Immature natural killer cell (primary cell): Measurements from ENCODE around the gene ATXN7L3. TPM values are rescaled to one million over a fixed set of nuclear protein-coding genes. Genes with fewer than 3 reads are reported as not detected.
A peak's percentile ranks its signal among the peaks of the same experiment; 100 is the strongest.

Source experiments
- DNase-seq, 3 donors: peaks; one replicate each; pipeline ENCODE4 v3.0.0; 2022; ENCODE audit warnings: mixed read lengths in 1 of 3
- H3K27ac Mint-ChIP-seq, 6 donors: one replicate each; pipeline ENCODE4 v1.8.0; 2020; ENCODE audit warnings: mixed read lengths in 6 of 6, mild to moderate bottlenecking in 5 of 6, inconsistent platforms in 4 of 6, moderate library complexity in 3 of 6
- H3K27me3 Mint-ChIP-seq, 3 donors: one replicate each; pipeline ENCODE4 v1.8.0; 2020 to 2021; ENCODE audit warnings: low read depth in 3 of 3, mild to moderate bottlenecking in 3 of 3, mixed read lengths in 3 of 3, moderate library complexity in 3 of 3, inconsistent platforms in 1 of 3
- H3K36me3 Mint-ChIP-seq, 3 donors: one replicate each; pipeline ENCODE4 v1.8.0; 2020; ENCODE audit warnings: mixed read lengths in 3 of 3, inconsistent platforms in 2 of 3, mild to moderate bottlenecking in 2 of 3
- H3K4me1 Mint-ChIP-seq, 2 donors: one replicate each; pipeline ENCODE4 v1.8.0; 2020; ENCODE audit warnings: inconsistent platforms in 2 of 2, mild to moderate bottlenecking in 2 of 2, mixed read lengths in 2 of 2, moderate library complexity in 1 of 2
- H3K4me3 Mint-ChIP-seq, 5 donors: one replicate each; pipeline ENCODE4 v1.8.0; 2020; ENCODE audit warnings: mild to moderate bottlenecking in 5 of 5, mixed read lengths in 5 of 5, inconsistent platforms in 3 of 5, moderate library complexity in 3 of 5
- H3K9me3 Mint-ChIP-seq, 6 donors: one replicate each; pipeline ENCODE4 v1.8.0; 2020; ENCODE audit warnings: mild to moderate bottlenecking in 6 of 6, mixed read lengths in 6 of 6, inconsistent platforms in 4 of 6, moderate library complexity in 3 of 6
- polyA plus RNA-seq, 3 donors: library from polyadenylated mRNA; unstranded; fragments of 300-500 nt; fragmentation: Illumina TruSeq; gene quantifications; one replicate each; pipeline ENCODE4 v1.2.3, GENCODE V29; 2021

The ATXN7L3 gene
- polyA plus RNA-seq, 3 donors from 2014 or later = 5.1 to 11.9 (median 6.8) TPM

GRCh38 chr17:44188576-44189403 is 10.9 kb downstream of the ATXN7L3 start:
- peak overlapping the region; percentile 5 to 99 (median 27) for H3K4me3 Mint-ChIP-seq
- DNase-seq = no peak
- H3K36me3 Mint-ChIP-seq = no peaks in the 10 kb centered on the region
- H3K27me3 Mint-ChIP-seq = peaks cover 0 to 10% (median 5%) of the 10 kb centered on the region in 3 donors
- peak overlapping the region in 5 of 6 donors; percentile 21 to 100 (median 100) for H3K27ac Mint-ChIP-seq
- peaks cover 37 to 50% of the 10 kb centered on the region in 2 donors for H3K4me1 Mint-ChIP-seq
- no peaks in the 10 kb centered on the region for H3K9me3 Mint-ChIP-seq

DNA sequence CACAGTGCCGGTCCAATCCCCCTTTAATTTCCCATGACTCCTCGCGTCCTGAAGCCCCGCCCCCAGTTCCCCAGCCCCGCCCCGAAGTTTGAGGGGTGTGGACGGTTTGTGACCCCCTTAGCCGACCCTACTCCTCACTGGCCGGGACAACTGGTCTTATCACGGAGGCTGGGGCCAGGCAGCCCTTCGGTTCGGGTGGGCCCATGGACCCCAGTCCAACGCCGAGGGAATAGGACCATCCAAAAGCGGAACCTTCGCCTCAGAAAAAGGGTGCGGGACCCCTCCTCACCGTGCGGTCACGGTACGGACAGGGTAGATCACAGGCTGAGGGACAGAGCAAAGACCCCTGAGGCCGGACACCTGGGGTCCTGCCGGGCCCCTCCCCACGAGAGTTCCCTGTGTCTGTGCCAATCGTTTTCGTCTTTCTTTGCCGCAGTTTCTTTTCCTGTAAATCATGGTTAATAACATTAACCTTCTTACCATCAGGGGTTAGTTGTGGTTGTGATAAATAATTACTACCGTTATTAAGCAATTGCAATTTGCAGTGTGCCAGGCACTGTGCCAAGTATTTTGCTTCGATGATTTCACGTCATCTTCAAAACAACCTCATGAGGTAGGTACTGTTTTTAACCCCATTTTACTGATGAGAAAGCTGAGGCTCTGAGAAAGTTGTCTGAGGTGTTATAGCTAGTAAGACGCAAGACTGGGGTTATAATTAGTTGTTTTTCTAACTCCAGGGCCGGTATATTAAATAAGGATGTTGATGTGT is 12.4 kb downstream of the ATXN7L3 start:
- H3K27ac Mint-ChIP-seq = peak overlapping the region; percentile 98 to 100 (median 100)
- peak in 1 of 3 donors; percentile 28 for DNase-seq
- no peaks in the 10 kb centered on the region for H3K36me3 Mint-ChIP-seq
- peak overlapping the region; percentile 99 to 100 (median 99) for H3K4me3 Mint-ChIP-seq
- peaks cover 0 to 10% (median 5%) of the 10 kb centered on the region in 3 donors for H3K27me3 Mint-ChIP-seq
- H3K4me1 Mint-ChIP-seq = peaks cover 39 to 53% of the 10 kb centered on the region in 2 donors
- no peaks in the 10 kb centered on the region for H3K9me3 Mint-ChIP-seq

GRCh38 chr17:44186307-44187130 is 13.2 kb downstream of the ATXN7L3 start, which contains the start of gene TMUB2:
TSS of gene TMUB2 (plus strand) at chr17:44186972. CDS start at chr17:44187709, 737 bp downstream.
- peak within 1 kb of the TSS; percentile 98 to 100 (median 100) for H3K27ac Mint-ChIP-seq
- H3K27me3 Mint-ChIP-seq = peaks cover 0 to 10% (median 5%) of the 10 kb centered on the region in 3 donors
- H3K4me3 Mint-ChIP-seq = peak within 1 kb of the TSS; percentile 99 to 100 (median 99)
- H3K4me1 Mint-ChIP-seq = peaks cover 43 to 60% of the 10 kb centered on the region in 2 donors
- DNase-seq = peak; percentile 99 to 100 (median 100)
- peaks cover 4 to 7% (median 5%) of the 10 kb centered on the region in 3 donors for H3K36me3 Mint-ChIP-seq
- no peaks in the 10 kb centered on the region for H3K9me3 Mint-ChIP-seq

GRCh38 chr17:44184212-44184810 is 15.4 kb downstream of the ATXN7L3 start:
- Mint-ChIP-seq H3K27me3 (peaks cover 0 to 10% (median 6%) of the 10 kb centered on the region in 3 donors), H3K27ac (no peak overlapping the region), H3K4me1 (peaks cover 42 to 54% of the 10 kb centered on the region in 2 donors), H3K4me3 (peak overlapping the region in 2 of 5 donors; percentile 27 to 99), H3K36me3 (peaks cover 4 to 7% (median 5%) of the 10 kb centered on the region in 3 donors), H3K9me3 (no peaks in the 10 kb centered on the region)
- no peak for DNase-seq

GRCh38 chr17:44183024-44183423 is 16.7 kb downstream of the ATXN7L3 start:
- peaks cover 36 to 49% of the 10 kb centered on the region in 2 donors for H3K4me1 Mint-ChIP-seq
- H3K9me3 Mint-ChIP-seq = no peaks in the 10 kb centered on the region
- H3K27ac Mint-ChIP-seq = no peak overlapping the region
- H3K4me3 Mint-ChIP-seq = no peak overlapping the region
- peaks cover 0 to 10% (median 4%) of the 10 kb centered on the region in 3 donors for H3K27me3 Mint-ChIP-seq
- DNase-seq = no peak
- peaks cover 4 to 10% (median 5%) of the 10 kb centered on the region in 3 donors for H3K36me3 Mint-ChIP-seq

DNA sequence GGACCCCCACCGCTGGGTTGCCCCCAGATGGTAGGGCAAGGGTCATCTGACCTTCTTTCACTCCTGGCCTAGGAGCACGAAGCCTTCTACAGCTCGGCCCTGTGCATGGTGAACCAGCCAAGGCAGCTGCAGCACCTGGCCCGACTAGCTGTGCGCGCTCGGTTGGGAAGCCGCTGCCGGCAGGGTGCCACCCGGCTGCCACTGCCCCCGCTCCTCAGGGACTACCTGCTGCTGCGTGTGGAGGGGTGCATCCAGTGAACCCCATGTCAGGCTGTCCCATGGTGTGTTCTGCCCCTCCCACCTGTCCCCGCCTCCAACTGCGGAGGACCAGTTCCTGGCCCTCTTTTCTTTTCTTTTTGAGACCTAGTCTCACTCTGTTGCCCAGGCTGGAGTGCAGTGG is 21.6 kb downstream of the ATXN7L3 start:
- DNase-seq = no peak
- peaks cover 5 to 10% (median 7%) of the 10 kb centered on the region in 3 donors for H3K36me3 Mint-ChIP-seq
- no peaks in the 10 kb centered on the region for H3K9me3 Mint-ChIP-seq
- H3K4me1 Mint-ChIP-seq = peaks cover 5 to 11% of the 10 kb centered on the region in 2 donors
- peak overlapping the region in 1 of 6 donors; percentile 12 for H3K27ac Mint-ChIP-seq
- H3K27me3 Mint-ChIP-seq = peaks cover 0 to 2% (median 1%) of the 10 kb centered on the region in 3 donors
- H3K4me3 Mint-ChIP-seq = no peak overlapping the region

- Mint-ChIP-seq H3K4me1 (peaks cover 5 to 11% of the 10 kb centered on the region in 2 donors), H3K27ac (peak overlapping the region in 1 of 6 donors; percentile 49), H3K27me3 (peaks cover 0 to 2% (median 1%) of the 10 kb centered on the region in 3 donors), H3K4me3 (no peak overlapping the region), H3K36me3 (peaks cover 5 to 10% (median 7%) of the 10 kb centered on the region in 3 donors), H3K9me3 (no peaks in the 10 kb centered on the region)
- no peak for DNase-seq
These were observed 22.0 kb downstream of the ATXN7L3 start for GRCh38 chr17:44177640-44178039.

DNA sequence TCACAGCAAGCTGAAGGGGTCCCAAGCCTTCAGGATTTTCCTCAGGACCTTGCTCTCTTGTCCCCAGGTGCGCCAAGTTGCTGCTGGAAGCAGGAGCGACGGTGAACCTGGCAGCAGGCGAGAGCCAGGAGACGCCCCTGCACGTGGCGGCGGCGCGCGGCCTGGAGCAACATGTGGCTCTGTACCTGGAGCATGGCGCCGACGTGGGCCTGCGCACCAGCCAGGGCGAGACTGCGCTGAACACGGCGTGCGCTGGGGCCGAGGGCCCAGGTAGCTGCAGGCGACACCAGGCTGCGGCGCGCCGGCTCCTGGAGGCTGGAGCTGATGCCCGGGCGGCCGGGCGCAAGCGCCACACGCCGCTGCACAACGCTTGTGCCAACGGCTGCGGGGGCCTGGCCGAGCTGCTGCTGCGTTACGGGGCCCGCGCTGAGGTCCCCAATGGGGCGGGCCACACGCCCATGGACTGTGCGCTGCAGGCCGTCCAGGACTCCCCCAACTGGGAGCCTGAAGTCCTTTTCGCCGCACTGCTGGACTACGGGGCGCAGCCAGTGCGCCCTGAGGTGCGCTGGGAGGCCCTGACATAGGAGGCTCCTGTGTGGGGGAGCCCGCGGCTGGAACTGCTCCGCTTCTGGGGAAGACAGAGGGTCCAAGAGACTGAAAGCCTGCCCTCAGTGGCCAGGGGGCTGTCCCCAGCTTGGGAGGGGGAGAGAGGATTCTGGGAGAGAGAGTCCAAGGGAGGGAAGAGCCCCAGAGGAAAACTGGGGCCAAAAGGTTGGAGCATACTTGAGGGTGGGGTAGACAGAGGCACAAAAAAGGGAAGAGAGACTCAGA is 22.8 kb downstream of the ATXN7L3 start:
- no peaks in the 10 kb centered on the region for H3K9me3 Mint-ChIP-seq
- no peak overlapping the region for H3K27ac Mint-ChIP-seq
- H3K4me1 Mint-ChIP-seq = peaks cover 2 to 4% of the 10 kb centered on the region in 2 donors
- peaks cover 1 to 2% (median 2%) of the 10 kb centered on the region in 3 donors for H3K27me3 Mint-ChIP-seq
- no peak overlapping the region for H3K4me3 Mint-ChIP-seq
- peaks cover 3 to 6% (median 6%) of the 10 kb centered on the region in 3 donors for H3K36me3 Mint-ChIP-seq
- no peak for DNase-seq

GRCh38 chr17:44176257-44176656 is 23.4 kb downstream of the ATXN7L3 start:
- Mint-ChIP-seq H3K36me3 (peaks cover 0 to 4% (median 3%) of the 10 kb centered on the region in 3 donors), H3K27me3 (peaks cover 1 to 2% (median 2%) of the 10 kb centered on the region in 3 donors), H3K4me1 (no peaks in the 10 kb centered on the region), H3K4me3 (no peak overlapping the region), H3K9me3 (no peaks in the 10 kb centered on the region), H3K27ac (no peak overlapping the region)
- DNase-seq = no peak

DNA sequence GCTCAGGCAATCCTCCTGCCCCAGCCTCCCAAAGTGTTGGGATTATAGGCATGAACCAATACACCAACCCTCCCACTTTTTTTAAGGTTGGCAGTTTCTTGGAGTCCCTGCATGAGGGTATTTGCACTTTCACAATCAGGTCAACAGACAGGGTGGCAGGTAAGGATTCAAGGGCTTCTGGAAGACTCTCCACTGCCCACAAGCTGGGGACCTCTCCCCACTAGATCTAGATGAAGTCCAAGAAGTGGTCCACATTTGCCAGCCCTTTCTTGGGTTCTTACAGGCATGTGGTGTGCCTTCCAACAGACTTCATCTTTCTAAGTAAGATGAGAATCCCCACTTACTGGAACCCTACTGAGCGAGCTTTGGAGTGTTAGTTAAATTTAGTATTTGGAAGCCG is 25.3 kb downstream of the ATXN7L3 start:
- no peak for DNase-seq
- H3K4me3 Mint-ChIP-seq = no peak overlapping the region
- peaks cover 0 to 4% (median 3%) of the 10 kb centered on the region in 3 donors for H3K36me3 Mint-ChIP-seq
- no peaks in the 10 kb centered on the region for H3K4me1 Mint-ChIP-seq
- H3K27me3 Mint-ChIP-seq = peaks cover under 1 to 2% (median 2%) of the 10 kb centered on the region in 3 donors
- no peaks in the 10 kb centered on the region for H3K9me3 Mint-ChIP-seq
- H3K27ac Mint-ChIP-seq = no peak overlapping the region

- H3K27me3 Mint-ChIP-seq = peaks cover 2% of the 10 kb centered on the region in 3 donors
- peak overlapping the region in 2 of 6 donors; percentile 41 to 53 for H3K27ac Mint-ChIP-seq
- no peaks in the 10 kb centered on the region for H3K9me3 Mint-ChIP-seq
- H3K4me3 Mint-ChIP-seq = no peak overlapping the region
- H3K36me3 Mint-ChIP-seq = peaks cover 0 to 4% (median 0%) of the 10 kb centered on the region in 3 donors
- H3K4me1 Mint-ChIP-seq = peaks cover 3 to 10% of the 10 kb centered on the region in 2 donors
- no peak for DNase-seq
These were observed 27.7 kb downstream of the ATXN7L3 start for GRCh38 chr17:44171931-44172455.
